Stimulated activated CD4-positive, alpha-beta T cell treated with anti-CD3 and anti-CD28 coated beads, TNF-alpha, amount 100 ng/mL, for 1 hour (primary cell): ENCODE data around the gene PHC2.

Experiments used
- DNase-seq, 3 donors: peaks; one replicate each; pipeline ENCODE4 v3.0.0-alpha.2; 2020; ENCODE audit warnings: low read depth in 3 of 3, low spot score in 1 of 3

PHC2 gene

DNA sequence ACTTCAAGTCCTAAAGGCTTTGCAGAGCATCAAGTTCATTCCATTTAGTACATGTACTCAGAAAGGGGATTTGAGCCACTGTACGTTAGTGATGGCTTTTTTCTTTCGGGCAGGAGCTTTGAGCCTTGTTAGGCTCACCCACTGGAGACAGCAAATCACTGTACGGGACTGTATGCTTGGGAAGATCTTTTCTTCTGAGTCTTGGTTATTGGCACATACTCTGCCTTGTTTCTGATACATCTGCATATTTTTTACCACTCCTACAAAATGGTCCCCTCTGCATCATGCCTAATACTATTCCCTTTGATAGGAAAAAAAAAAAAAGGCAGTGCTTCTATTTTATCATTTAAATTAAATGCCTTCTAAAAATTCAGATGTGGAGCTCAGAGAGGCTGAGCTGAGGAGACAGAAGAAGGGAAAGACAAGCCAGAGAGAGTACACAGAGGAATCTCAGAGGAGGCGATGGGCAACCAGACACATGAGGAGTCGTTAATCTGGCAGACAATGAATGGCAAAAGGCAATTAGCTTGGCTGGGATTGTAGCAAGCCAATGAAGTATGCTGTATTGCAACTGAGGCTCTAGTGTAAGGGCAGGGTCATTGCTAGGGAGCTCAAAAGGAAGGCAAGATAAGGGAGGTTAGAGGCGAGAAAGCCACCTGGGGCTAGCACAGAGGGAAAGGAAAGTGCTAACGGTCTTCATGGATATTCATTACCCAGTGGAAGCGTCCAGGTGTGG is 39.4 kb downstream of the PHC2 start:
- no peak for DNase-seq

DNA sequence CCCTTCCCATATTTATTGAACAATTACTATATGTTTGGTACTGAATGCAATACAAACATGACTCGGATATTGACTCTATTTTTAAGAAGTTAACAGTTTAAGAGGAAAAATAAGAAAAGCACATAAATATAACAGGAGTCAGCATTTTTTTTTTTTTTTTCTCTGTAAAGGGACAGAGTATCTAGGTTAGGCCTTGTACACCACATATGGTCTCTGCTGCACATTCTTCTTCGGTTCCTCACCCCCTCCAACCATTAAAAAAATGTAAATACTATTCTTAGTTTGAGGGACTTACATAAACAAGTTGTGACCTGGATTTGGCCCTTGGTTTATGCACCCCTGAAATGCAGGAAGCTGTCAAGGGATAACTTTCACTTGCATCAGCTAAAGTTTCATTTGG is 40.4 kb downstream of the PHC2 start:
- no peak for DNase-seq

DNA sequence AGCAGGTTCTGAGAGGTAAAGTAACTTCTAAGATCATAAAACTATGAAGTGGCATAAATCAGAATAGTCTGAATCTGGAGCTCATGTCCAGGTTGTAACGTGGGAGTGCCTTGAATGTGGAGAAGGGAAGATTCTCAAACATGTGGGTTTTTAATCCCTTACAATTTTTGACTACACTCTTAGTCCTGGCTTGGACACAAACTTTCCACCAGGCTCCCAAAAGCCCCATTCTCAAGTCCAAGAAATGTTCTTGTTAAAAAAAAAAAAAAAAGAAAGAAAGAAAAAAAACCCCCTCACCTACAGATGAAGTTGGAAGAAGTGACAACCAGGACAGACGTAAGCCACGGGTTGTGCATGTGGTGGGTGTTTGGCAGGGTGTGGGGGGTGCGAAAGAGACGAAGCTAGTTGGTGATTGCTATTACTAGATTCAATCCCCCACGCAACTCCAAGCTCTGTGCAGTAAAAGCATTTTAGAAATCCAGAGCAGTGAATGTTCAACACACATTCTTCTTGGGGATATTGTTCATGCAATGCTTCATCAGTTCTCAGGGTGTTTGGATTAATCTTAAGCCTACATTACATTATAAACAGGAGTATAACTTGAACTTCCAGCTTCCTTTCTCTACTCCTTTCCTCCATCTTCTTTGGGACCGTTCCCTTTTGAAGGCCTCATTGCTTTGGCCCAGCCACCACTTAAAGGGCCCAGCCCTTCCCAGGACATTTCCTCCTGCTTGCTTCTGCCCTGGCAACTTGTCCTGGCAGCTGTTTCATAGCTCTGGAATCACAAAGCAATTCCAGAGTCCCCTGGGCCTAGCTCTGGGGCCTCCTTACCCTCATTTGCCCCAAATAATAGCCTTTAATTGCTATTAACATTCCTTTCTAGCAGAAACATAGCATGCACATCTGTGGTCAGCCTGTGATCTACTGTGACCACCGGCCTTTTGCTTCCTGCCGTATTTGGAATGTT is 41.8 kb downstream of the PHC2 start:
- no peak for DNase-seq

DNA sequence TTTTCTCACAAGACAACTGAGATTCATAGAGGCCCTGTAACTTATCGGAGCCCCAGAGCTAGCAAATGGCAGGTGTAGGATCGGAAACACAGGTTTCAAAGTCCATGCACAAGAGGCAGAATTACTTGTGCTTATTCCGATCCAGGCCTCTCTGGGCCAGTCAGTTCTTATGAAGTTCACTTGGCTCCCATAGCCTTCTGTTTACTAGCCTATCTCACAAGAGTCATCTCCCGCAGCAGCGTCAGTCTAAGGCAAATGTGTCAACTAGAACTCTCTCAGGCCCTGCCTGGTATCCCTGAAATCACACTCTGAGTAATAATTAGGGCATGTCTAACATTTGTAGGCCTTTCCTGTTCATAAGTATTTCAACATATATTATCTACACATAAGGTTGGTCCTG is 43.3 kb downstream of the PHC2 start:
- DNase-seq, result no peak

DNA sequence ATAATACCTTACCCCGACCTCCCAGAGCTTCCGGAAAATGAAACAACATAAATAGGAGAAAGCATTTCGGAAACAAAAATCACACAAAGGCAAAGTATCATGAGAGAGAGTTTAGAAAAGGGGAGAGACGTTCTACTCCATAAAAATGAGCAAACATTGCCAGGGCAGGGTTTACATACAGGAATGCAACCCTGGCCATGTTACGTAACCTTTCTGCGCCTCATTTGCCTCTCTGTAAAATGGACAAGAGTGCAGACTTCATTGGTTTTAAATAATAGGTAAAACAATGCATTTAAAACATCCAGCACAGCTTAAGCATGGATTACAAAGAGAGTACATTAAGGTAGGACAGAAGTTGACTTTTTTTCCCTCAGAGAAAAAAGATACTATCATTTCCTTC is 45.6 kb downstream of the PHC2 start:
- DNase-seq, result no peak

DNA sequence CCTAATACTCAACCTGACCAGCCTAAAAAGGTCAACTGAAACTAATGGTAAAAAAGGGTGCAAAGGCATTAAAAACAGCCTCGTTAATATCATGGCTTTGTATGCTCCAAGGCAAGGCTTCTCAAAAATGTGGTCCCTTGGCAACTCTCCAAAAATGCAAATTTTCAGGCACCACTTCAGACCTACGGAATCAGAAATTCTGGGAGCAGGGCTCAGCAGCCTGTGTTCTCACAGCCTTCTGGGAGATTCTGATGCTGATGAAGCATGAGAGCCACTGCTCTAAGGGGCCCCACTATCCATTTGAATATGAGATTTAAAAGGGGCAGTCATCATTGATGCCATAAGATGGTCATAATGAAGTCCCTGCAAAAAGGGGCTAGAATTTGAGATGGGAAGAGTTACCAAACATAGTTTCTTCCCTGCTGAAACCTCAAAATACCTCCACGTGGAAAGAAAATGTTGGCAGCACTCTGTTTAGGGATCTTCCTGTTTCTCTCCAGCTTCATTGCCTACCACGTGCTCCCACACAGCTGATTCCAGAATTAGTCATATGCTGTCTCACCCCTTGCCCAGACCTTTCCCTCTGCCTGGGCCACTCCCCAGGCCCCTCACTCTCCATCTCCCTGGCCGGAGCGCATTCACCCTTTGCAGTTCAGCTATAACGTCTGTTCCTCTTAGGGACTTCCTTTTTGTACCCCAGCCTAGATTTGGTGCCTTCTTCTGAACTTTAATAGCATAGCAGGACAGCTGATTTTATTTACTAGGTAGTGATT is 46.7 kb downstream of the PHC2 start:
- no peak for DNase-seq

DNA sequence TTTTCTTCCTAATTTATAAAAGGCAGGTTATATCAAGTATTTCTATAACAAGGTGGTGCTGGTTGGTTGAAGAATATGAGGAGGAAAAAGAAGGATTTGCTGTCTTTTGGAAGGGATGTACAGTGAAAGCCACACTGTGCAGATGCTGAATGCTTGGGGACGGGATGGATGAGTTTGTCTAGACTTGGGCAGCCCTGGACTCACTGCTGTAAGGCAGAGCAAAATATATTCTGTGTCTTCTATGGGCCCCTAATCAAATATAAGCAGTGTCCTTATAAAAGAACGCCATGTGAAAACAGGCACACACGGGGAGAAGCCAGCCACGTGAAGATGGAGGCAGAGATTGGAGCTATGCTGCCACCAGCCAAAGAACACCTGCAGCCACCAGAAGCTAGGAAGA is 47.4 kb downstream of the PHC2 start:
- DNase-seq, result no peak

DNA sequence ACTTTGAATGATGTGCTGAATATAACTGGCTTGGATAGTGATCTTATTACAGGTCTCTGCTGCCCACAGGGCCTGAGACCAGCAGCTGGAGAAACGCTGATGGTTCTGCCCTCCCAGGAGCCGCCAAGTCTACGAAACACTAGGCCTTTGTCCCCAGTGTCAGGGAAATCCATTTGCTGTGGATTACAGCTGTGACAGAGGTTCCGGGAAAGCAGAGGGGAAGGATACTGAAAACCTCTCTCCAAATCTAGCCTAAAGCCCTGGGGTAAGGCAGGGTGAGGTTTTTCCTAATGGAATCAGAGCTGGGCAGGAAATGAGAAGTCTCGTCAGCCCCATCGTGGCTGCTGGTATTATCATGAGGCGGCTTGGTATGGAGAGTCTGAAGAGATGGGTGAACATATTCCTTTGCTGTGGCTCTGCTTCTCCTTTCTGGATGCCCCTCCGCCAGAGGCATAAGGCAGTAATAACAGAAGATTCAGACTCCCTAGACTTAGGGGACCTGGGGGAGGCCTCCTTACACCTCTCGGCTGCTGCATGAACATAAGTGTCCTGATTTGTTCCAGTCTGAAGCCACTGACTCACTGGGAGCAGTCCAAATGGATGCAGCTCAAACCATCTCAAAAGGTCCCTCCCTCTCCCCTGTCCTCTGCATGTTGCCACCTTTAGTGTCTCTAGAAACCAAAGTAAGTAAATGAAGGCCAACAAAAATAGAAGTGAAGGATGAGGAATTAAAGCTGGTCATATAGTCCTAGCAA is 48.1 kb downstream of the PHC2 start:
- DNase-seq, result no peak

DNA sequence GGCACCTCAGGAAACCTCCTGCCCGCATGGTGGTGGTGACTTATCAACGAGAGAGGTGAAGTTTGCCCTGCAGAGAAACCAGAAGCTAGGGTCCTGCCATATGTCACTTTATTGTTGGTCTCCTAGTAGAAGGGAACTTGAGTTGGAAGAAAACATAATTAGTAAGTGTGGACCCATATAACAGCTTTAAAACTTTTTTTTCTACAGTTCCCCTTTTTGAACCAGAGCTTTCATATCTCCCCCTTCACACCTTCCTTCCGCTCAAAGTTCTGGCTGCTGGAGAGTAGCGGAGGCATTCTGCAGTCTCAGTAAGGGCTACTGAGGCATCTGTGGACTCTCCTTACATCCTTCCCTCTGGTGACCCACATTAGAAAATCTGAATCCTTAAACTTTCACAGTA is 48.9 kb downstream of the PHC2 start:
- no peak for DNase-seq

DNA sequence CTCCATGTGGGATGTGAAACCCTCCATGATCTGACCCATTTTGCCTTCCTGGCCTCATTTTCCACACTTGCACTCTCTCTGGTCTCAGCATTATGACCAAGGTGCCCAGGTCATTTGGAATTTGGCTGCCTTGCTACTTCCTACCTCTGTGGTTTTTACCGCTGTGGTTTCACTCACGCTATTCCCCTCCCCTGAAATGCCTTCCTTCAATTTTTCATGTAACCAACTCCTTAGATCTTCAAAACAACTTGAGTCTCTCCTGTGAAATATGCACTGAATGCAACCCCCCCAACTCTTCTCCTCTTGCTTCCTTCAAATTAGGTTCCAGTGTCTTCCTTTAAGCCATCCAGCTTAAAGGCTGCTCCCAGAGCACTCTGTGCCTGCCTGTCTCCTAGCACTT is 50.1 kb downstream of the PHC2 start:
- no peak for DNase-seq

DNA sequence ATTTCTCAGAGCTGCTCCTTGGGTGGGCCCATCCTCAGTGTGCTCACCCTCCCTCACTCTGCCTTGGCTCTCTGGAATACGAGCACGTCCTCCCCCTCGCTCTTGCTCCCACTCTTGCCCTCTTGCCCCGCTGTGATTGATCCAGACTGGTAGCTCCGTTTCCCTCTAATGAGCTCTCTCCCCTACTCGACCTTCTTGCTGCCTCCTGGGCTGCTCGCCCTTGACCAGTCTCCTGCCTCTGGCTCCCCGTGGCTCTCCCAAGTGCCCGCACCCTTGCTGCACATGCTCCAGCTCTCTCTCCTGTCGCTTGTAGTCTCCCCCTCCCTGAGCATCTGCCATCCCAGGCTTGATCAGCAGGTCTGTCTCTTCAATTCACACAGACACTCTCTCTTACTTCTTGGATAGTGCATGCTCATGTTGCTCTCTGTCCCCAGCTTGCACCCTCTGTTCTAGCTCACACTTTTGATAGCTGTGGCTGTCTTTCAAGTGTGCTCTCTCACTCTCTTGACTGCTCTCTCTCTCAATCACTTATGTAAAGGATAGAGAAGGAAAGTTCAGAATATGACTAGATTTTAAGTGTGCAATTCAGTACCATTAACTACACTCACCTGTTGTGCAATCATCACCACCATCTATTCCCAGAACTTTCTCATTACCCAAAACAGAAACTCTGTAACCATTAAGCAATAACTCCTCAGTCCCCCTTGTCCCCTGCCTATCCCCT is 51.1 kb downstream of the PHC2 start:
- no peak for DNase-seq

DNA sequence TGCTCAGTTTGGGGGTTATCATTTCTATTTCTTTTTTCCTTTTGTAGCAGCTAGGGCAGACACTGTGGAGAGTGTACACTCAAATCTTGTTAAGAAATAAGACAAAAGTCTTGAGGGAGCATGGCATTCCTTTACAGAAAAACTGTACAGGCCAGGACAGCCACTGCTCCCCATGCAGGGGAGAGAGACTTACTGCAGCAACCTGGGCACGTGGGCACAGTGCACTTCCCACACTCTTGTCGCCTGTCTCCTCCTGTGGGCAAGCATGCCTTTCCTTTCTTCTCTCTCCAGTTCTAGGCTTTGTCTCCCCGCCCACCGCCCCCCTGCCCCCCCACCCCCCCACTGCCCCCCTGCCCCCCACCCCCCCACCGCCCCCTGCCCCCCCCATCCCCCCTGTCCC is 51.9 kb downstream of the PHC2 start:
- DNase-seq, result no peak

DNA sequence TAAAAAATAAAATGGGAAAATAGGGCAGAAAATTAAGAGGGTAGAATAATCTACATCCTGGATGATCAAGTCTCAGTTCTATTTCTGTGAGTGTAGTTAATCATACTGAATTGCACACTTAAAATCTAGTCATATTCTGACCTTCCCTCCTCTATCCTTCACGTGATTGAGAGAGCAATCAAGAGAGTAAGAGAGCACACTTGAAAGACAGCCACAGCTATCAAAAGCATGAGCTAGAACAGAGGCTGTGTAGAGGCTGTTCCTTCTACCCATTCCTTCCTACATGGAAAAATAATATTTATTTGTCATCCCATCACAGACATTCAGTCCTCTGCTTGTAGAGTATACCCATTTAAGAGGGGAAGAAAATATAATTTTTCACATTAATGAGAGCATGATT is 52.4 kb downstream of the PHC2 start:
- no peak for DNase-seq

DNA sequence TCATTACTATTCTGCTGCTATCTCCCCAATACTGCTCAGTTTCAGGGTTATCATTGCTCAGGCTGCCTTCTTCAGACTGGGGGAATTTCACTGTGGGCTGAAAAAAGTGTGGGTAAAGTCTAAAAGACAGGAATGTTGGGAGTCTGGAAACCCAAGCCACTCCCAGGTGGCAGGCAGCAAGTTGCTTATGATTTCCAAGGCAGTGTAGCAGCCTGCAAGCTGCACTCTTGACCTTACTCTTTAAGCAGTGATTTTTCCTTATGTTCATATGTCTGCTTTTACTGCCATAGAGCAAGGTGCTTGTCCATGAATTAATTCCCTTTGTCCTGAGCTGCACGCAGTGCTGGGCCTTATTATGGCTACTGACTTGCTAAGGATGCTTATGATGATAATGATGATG is 53.1 kb downstream of the PHC2 start:
- no peak for DNase-seq

DNA sequence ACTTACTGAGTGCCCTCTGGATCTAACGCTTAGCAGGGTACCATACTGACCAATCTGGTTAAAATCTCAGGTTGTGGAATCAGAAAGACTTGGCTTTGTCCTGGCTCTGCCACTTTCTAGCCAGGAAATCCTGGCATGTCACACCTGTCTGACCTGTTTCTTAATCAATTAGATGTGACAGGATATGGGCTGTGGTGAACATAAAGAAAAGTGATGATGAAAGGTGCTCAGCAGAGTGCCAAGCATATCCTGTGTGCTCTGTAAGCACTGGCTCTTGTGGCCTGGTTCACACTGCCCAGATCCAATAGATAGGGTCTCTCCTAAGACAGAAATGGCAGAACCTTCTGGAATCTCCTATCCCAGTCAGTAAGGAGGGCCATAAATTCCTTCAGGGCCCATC is 53.9 kb downstream of the PHC2 start:
- no peak for DNase-seq

DNA sequence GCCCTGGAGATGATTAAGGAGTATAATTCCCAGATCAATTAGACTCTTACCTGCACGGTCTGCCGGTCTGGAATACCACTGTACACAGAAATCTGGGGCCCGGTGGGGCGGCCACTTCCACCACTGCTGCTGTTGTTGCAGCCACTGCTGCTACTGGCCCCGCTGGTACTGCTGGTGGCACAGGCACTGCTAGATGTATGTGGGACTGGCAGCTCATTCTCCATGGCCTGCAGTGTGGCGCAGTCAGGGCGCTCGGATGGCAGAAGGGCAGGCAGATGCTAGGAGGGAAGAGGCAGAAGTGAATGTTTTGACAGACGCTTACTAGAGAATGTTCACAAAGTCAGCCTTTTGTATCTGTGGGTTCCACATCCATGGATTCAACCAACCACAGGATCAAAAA is 55.6 kb downstream of the PHC2 start:
- DNase-seq, result no peak

DNA sequence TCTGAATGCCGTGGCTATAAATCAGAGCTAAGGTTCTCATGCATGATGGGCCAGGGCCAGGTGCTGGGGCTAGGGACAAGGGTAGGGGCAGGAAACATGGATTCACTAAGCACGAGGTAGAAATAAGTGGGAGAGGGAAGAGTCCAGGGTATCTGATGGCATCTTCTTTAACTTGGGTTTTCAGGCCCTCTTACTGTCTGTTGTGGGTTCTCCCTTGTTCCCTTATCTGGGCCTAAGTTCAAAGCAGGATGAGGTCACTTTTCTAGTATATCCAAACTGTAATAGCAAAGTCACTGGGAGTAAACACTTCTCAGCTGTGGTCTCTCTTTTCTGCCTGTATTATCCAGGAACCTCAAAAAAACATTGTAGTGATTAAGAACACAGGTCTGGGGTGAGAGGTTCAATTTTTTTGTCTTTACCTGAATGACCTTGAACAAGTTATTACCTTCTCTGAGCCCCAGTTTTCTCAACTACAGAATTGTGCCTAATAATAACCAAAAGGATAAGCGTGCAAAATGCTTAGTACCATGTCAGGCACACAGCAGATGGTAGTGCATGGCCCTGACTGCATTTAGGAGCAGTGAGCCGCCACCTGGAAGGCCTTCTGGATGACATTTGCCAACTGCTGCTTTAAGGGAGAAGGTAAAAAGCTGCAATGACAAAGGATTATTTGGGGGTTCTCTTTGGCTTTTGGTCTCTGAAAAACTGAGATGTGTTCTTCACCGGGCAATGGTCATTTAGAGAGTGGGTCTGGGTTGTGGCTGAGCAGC is 56.4 kb downstream of the PHC2 start:
- no peak for DNase-seq

DNA sequence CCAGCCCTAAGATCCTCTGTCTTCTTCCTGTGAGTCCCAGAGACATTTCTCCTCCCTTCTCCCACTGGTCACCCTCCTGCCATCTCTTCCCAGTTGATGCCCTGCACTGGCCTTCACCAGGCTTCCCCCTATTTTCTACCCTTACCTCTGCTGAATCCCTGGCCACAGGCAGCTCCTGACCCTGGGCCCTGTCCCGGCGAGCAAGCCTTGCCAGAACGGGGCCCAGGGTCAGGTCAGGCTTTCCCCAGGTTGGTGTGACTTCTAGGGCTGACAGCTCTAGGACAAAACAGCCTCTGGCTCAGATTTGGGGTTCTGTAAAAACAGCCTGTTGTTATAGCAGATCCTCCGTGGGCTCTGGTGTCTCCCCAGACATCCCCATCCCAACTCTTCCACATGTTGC is 57.3 kb downstream of the PHC2 start:
- DNase-seq, result no peak

DNA sequence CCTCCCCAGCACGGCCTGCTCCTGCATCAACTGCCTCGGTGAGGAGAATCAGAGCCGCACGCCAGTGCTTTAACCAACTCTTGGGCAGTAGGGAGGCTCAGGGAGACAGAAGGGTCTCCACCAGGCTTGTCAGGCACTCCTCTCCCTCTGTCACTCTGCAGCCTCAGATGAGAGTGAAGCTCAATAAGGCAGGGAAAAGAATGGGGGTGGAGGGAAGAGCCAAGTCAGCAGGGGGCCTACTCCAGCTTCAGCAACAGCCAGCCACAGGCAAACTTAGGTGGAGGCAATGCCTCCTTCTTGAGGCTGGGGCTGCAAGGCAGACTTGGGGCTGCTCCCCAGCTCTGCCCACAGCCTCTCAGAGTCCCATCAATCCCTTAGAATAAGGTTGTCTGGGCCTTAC is 58.2 kb downstream of the PHC2 start:
- DNase-seq, result no peak

DNA sequence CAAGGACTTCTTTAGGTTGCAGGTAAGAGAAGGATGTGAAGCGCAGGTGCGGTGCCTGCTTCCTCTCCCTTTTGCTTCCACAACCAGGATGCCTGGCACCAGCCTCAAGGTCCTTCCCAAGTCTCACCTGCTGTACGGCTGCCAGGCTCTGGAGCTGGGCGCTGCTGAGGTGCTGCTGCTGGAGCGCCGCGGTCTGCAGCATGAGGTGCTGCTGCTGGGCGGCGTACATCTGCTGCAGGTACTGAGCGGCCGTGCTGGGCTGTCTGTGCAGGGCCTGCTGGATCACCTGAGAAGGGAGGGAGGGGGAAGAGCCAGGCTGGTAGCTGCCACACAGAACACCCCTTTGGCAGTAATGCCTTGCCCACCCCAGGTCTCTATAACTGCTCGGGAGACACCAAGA is 58.7 kb downstream of the PHC2 start:
- DNase-seq, result no peak
